Keratinocyte (primary cell): ENCODE measurements around the gene PRKD3. TPM values are rescaled to one million over a fixed set of nuclear protein-coding genes. Genes with fewer than 3 reads are reported as not detected.

Experiments
- DNase-seq: peaks from one replicate; pipeline ENCODE4 v3.0.0-alpha.2; 2011; ENCODE audit warnings: low read depth, missing footprints, low spot score
- FAIRE-seq: peaks from 2 replicates; lab custom pipeline; 2011; peaks lifted over from hg19 to GRCh38; lab: Jason Lieb, UNC
- H2AFZ ChIP-seq: 2 replicates; pipeline ENCODE4 v1.6.0; 2012; ENCODE audit warnings: low read length, control low read depth, inconsistent platforms; ENCODE audit not compliant: control insufficient read depth
- H3K27ac ChIP-seq: 2 replicates; pipeline ENCODE4 v1.5.1; 2011; ENCODE audit warnings: low read length; ENCODE audit not compliant: control insufficient read depth, insufficient read depth
- H3K27me3 ChIP-seq: 3 replicates; pipeline ENCODE4 v1.6.0; 2011; ENCODE audit warnings: low read length; ENCODE audit not compliant: control insufficient read depth, insufficient read depth; ENCODE audit errors: extremely low read depth
- H3K36me3 ChIP-seq, 2 experiments: 2 replicates in 1 of 2; 3 replicates in 1 of 2; pipeline ENCODE4 v1.5.1; 2011; ENCODE audit warnings: low read length in 2 of 2, mild to moderate bottlenecking in 1 of 2; ENCODE audit not compliant: control insufficient read depth in 2 of 2, insufficient read depth in 2 of 2; ENCODE audit errors: extremely low read depth in 1 of 2
- H3K4me1 ChIP-seq: 3 replicates; pipeline ENCODE4 v1.5.1; 2011; ENCODE audit warnings: low read length; ENCODE audit not compliant: control insufficient read depth, insufficient read depth; ENCODE audit errors: extremely low read depth
- H3K4me2 ChIP-seq: 3 replicates; pipeline ENCODE4 v1.6.0; 2011; ENCODE audit warnings: low read depth, low read length; ENCODE audit not compliant: control insufficient read depth, insufficient read depth; ENCODE audit errors: extremely low read depth
- H3K4me3 ChIP-seq, 3 experiments: fragments of 200-600 bp in 1 of 3; sonication (generic) in 1 of 3; 2 replicates in 2 of 3; 3 replicates in 1 of 3; pipeline ENCODE4 v1.5.1; 2011 to 2016; ENCODE audit warnings: low read length in 3 of 3, mild to moderate bottlenecking in 3 of 3, control low read depth in 2 of 3, inconsistent platforms in 1 of 3, low read depth in 1 of 3, mixed read lengths in 1 of 3, mixed run types in 1 of 3, moderate library complexity in 1 of 3; ENCODE audit not compliant: control insufficient read depth in 2 of 3, insufficient read depth in 2 of 3; ENCODE audit errors: extremely low read depth in 1 of 3
- H3K79me2 ChIP-seq: 2 replicates; pipeline ENCODE4 v1.6.0; 2012; ENCODE audit warnings: low read length; ENCODE audit not compliant: control insufficient read depth, insufficient read depth
- H3K9ac ChIP-seq: 3 replicates; pipeline ENCODE4 v1.6.0; 2011; ENCODE audit warnings: low read length; ENCODE audit not compliant: control insufficient read depth, insufficient read depth; ENCODE audit errors: extremely low read depth
- H3K9me1 ChIP-seq: 3 replicates; pipeline ENCODE4 v1.6.0; 2011; ENCODE audit warnings: low read length; ENCODE audit not compliant: control insufficient read depth, insufficient read depth; ENCODE audit errors: extremely low read depth
- H3K9me3 ChIP-seq: 2 replicates; pipeline ENCODE4 v1.5.1; 2012; ENCODE audit warnings: low read depth, low read length; ENCODE audit not compliant: control insufficient read depth
- H4K20me1 ChIP-seq: 3 replicates; pipeline ENCODE4 v1.6.0; 2011; ENCODE audit warnings: low read length; ENCODE audit not compliant: control insufficient read depth, insufficient read depth; ENCODE audit errors: extremely low read depth
- EZH2 ChIP-seq: IDR thresholded peaks from one replicate; pipeline ENCODE4 v1.6.1; 2012; ENCODE audit warnings: inconsistent platforms, mild to moderate bottlenecking, low read length, moderate library complexity
- dilution Hi-C: fragments of 300-500 bp; cut with MboI; formaldehyde crosslinking; loops from one replicate; pipeline ENCODE4 v1.7.0; 2020; ENCODE audit warnings: low sequenced_read_pairs; ENCODE audit not compliant: extremely low pct_ligation_motif_present
- polyA plus RNA-seq, 5 experiments: library from polyadenylated mRNA; depleted of rRNA in 3 of 5; stranded (reverse) in 3 of 5; stranded (forward) in 1 of 5; unstranded in 1 of 5; fragments of >200 nt; gene quantifications; 1 replicate in 1 of 5; 2 replicates in 3 of 5; 3 replicates in 1 of 5; pipeline versions ENCODE4 v1.2.1 to v1.2.3, GENCODE V29; 2011 to 2012; ENCODE audit warnings: missing spikeins in 2 of 5, low read depth in 1 of 5, low replicate concordance in 1 of 5
- TF ChIP-seq, protein P1 (sequence below), 3 experiments: IDR thresholded peaks in 1 of 3; conservative IDR thresholded peaks in 1 of 3; optimal IDR thresholded peaks in 1 of 3; 2 replicates in 2 of 3; 3 replicates in 1 of 3; pipeline versions ENCODE3 to v1.5.1; 2011; ENCODE audit warnings: low read length in 3 of 3, mild to moderate bottlenecking in 3 of 3, moderate library complexity in 2 of 3, control low read depth in 1 of 3, inconsistent platforms in 1 of 3; ENCODE audit not compliant: insufficient read depth in 2 of 3; ENCODE audit errors: extremely low read depth in 1 of 3

The PRKD3 gene
- polyA plus RNA-seq, 1 donor (not counting 4 experiments of a cell fraction or from before 2014, with no cell fraction given), result 25.4 TPM

DNA sequence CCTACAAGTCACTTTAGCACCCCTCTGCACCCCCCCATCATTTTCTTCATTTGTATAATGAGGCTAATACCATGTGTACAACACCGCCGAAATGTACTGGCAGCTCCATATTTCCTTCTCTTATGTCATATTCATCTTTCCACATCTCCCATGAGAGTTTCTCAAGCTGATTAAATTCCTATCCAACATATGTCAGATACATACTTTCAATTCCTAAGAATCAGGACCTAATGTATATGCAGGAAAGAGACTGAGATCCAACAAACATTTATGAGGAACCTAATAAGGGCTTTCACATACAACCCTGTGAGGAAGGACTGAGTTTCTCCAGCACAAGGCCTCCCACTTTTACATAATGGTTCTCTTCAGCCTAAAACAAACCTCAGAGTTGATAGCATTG, 41.9 kb downstream of the PRKD3 start:
- no peak overlapping the region for H3K27ac ChIP-seq

DNA sequence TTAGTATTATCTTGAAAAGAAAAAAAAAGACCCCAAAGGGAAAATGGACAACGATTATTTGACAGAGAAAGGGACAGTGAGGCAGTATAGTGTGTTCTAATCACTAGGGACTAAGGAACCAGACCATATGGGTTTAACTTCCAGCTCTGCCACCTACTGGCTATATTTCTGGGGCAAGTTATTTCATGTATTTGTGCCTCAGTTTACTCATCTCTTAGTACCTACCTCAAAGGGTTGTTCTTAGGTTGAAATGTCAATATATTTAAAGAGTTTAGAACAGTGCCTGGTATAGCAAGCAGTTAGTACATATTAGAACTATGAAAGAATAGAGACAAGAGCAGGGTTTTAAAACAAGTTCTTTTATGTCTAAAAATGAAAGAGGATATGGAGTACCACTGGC, 42.7 kb downstream of the PRKD3 start:
- H3K4me2 ChIP-seq, result no peak overlapping the region
- TF ChIP-seq, protein P1, sequence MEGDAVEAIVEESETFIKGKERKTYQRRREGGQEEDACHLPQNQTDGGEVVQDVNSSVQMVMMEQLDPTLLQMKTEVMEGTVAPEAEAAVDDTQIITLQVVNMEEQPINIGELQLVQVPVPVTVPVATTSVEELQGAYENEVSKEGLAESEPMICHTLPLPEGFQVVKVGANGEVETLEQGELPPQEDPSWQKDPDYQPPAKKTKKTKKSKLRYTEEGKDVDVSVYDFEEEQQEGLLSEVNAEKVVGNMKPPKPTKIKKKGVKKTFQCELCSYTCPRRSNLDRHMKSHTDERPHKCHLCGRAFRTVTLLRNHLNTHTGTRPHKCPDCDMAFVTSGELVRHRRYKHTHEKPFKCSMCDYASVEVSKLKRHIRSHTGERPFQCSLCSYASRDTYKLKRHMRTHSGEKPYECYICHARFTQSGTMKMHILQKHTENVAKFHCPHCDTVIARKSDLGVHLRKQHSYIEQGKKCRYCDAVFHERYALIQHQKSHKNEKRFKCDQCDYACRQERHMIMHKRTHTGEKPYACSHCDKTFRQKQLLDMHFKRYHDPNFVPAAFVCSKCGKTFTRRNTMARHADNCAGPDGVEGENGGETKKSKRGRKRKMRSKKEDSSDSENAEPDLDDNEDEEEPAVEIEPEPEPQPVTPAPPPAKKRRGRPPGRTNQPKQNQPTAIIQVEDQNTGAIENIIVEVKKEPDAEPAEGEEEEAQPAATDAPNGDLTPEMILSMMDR (optimal IDR thresholded peaks at IDR 0.05 in 1 of 3, IDR thresholded peaks at IDR 0.05 in 1 of 3, conservative IDR thresholded peaks at IDR 0.05 in 1 of 3; ENCODE audit: extremely low read depth in 1 of 3, insufficient read depth in 2 of 3, low read length in 3 of 3), result no peak
- no peak for TF ChIP-seq EZH2
- peaks cover 9% of the 10 kb centered on the region for H3K4me1 ChIP-seq
- no peak overlapping the region for H3K27ac ChIP-seq
- dilution Hi-C loops, result no loop called here
- DNase-seq (no peak), FAIRE-seq (no peak)
- H3K27me3 ChIP-seq, result no peaks in the 10 kb centered on the region
- H3K9me3 ChIP-seq, result no peaks in the 10 kb centered on the region
- H3K4me3 ChIP-seq, result no peak overlapping the region
- peaks cover 2 to 21% of the 10 kb centered on the region in 2 experiments for H3K36me3 ChIP-seq
- no peaks in the 10 kb centered on the region for H3K79me2 ChIP-seq
- H3K9ac ChIP-seq, result no peak overlapping the region
- H4K20me1 ChIP-seq, result no peaks in the 10 kb centered on the region
- no peaks in the 10 kb centered on the region for H3K9me1 ChIP-seq
- no peak overlapping the region for H2AFZ ChIP-seq

More for the DNA sequence above, 41.9 kb downstream of the PRKD3 start:
- no peak for TF ChIP-seq EZH2
- TF ChIP-seq, protein P1 (optimal IDR thresholded peaks at IDR 0.05 in 1 of 3, IDR thresholded peaks at IDR 0.05 in 1 of 3, conservative IDR thresholded peaks at IDR 0.05 in 1 of 3; ENCODE audit: extremely low read depth in 1 of 3, insufficient read depth in 2 of 3, low read length in 3 of 3), result no peak
- H3K4me3 ChIP-seq, result no peak overlapping the region
- no peaks in the 10 kb centered on the region for H3K9me1 ChIP-seq
- no peaks in the 10 kb centered on the region for H3K27me3 ChIP-seq
- peaks cover 9% of the 10 kb centered on the region for H3K4me1 ChIP-seq
- dilution Hi-C loops, result no loop called here
- no peaks in the 10 kb centered on the region for H3K79me2 ChIP-seq
- H3K9me3 ChIP-seq, result no peaks in the 10 kb centered on the region
- H2AFZ ChIP-seq, result no peak overlapping the region
- DNase-seq (no peak), FAIRE-seq (peak; percentile 20)
- H3K9ac ChIP-seq, result no peak overlapping the region
- no peaks in the 10 kb centered on the region for H4K20me1 ChIP-seq
- no peak overlapping the region for H3K4me2 ChIP-seq
- peaks cover 2 to 21% of the 10 kb centered on the region in 2 experiments for H3K36me3 ChIP-seq
